Measurements from ENCODE around the gene STRIP1. TPM values are rescaled to one million over a fixed set of nuclear protein-coding genes. Genes with fewer than 3 reads are reported as not detected.

Gene STRIP1
- total and polyA plus RNA-seq, 2 experiments from 2014 or later = 40.2 to 78.3 TPM

GRCh38 chr1:110034040-110034450, 379 bp upstream of the STRIP1 start:
- Histone ChIP-seq H3K27ac (peak overlapping the region; percentile 96), H3K27me3 (no peaks in the 10 kb centered on the region)

GRCh38 chr1:110035236-110035752, 870 bp downstream of the STRIP1 start:
- Histone ChIP-seq H3K4me3 (peak overlapping the region; percentile 98), H3K27ac (peak overlapping the region; percentile 96), H3K9me3 (ENCODE audit: low read depth) (no peaks in the 10 kb centered on the region), H3K4me1 (ENCODE audit: low read depth) (peaks cover 8% of the 10 kb centered on the region), H3K36me3 (peaks cover 20% of the 10 kb centered on the region), H3K27me3 (no peaks in the 10 kb centered on the region)
- DNase-seq (ENCODE audit: low read depth in 1 of 2, low spot score in 1 of 2) = no peak
- TF ChIP-seq, protein P1, sequence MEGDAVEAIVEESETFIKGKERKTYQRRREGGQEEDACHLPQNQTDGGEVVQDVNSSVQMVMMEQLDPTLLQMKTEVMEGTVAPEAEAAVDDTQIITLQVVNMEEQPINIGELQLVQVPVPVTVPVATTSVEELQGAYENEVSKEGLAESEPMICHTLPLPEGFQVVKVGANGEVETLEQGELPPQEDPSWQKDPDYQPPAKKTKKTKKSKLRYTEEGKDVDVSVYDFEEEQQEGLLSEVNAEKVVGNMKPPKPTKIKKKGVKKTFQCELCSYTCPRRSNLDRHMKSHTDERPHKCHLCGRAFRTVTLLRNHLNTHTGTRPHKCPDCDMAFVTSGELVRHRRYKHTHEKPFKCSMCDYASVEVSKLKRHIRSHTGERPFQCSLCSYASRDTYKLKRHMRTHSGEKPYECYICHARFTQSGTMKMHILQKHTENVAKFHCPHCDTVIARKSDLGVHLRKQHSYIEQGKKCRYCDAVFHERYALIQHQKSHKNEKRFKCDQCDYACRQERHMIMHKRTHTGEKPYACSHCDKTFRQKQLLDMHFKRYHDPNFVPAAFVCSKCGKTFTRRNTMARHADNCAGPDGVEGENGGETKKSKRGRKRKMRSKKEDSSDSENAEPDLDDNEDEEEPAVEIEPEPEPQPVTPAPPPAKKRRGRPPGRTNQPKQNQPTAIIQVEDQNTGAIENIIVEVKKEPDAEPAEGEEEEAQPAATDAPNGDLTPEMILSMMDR (IDR thresholded peaks at IDR 0.05; ENCODE audit: low read depth, low read length) = no peak

More at GRCh38 chr1:110034040-110034450, 379 bp upstream of the STRIP1 start:
- H3K36me3 ChIP-seq = peaks cover 9% of the 10 kb centered on the region
- H3K4me3 ChIP-seq = peak overlapping the region; percentile 98
- no peak for DNase-seq (ENCODE audit: low read depth in 1 of 2, low spot score in 1 of 2)
- TF ChIP-seq, protein P1 (IDR thresholded peaks at IDR 0.05; ENCODE audit: low read depth, low read length) = no peak
- peaks cover 8% of the 10 kb centered on the region for H3K4me1 ChIP-seq (ENCODE audit: low read depth)
- no peaks in the 10 kb centered on the region for H3K9me3 ChIP-seq (ENCODE audit: low read depth)

- Histone ChIP-seq H3K4me3 (no peak overlapping the region), H3K4me1 (ENCODE audit: low read depth) (peaks cover 8% of the 10 kb centered on the region), H3K9me3 (ENCODE audit: low read depth) (no peaks in the 10 kb centered on the region), H3K27ac (no peak overlapping the region), H3K36me3 (peaks cover 39% of the 10 kb centered on the region), H3K27me3 (no peaks in the 10 kb centered on the region)
- TF ChIP-seq, protein P1 (IDR thresholded peaks at IDR 0.05; ENCODE audit: low read depth, low read length) = no peak
- no peak for DNase-seq (ENCODE audit: low read depth in 1 of 2, low spot score in 1 of 2)
Measured at GRCh38 chr1:110038271-110038670, 3.8 kb downstream of the STRIP1 start.

DNA sequence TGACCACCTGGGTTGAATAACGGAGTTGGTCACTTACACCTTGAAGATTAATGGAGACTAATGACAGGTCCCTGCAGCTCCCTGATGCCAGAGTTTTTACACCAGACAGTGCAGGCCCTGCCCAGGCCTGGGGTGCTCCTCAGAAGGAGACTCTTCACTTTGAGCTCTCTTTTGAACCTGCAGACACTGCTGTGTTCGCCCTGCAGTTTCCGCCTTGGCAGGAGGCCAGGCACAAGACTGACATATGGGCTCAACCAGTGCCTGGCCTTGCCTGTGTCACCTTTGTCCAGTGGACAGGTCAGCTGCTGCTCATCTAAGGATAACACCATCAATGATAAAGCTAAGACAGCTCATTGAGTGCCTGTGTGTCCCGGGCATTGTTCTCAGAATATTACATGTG, 5.2 kb downstream of the STRIP1 start:
- Histone ChIP-seq H3K27ac (no peak overlapping the region), H3K27me3 (no peaks in the 10 kb centered on the region), H3K36me3 (peaks cover 52% of the 10 kb centered on the region), H3K4me1 (ENCODE audit: low read depth) (peaks cover 8% of the 10 kb centered on the region), H3K4me3 (no peak overlapping the region), H3K9me3 (ENCODE audit: low read depth) (no peaks in the 10 kb centered on the region)
- TF ChIP-seq, protein P1 (IDR thresholded peaks at IDR 0.05; ENCODE audit: low read depth, low read length) = no peak
- DNase-seq (ENCODE audit: low read depth in 1 of 2, low spot score in 1 of 2) = no peak

DNA sequence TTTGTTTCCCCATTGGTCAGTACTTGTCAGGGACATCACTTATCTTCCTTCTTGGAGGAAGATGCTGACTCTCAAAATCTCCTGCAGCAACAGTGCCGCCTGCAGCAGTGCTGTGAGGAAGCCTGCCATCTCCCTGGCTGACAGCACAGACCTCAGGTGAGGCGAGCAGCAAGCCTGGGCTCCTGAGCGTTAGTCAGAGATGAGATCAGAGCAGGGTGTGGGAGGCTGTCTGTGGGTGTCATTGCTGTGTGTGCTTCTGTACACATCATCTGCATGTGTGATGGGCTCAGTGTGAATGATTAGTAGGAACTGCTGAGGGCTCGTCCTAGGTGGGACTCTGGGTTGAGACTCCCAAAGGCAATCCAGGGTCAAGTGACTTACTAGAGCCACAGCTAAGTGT, 6.1 kb downstream of the STRIP1 start:
- TF ChIP-seq, protein P1 (IDR thresholded peaks at IDR 0.05; ENCODE audit: low read depth, low read length) = no peak
- peaks cover 57% of the 10 kb centered on the region for H3K36me3 ChIP-seq
- DNase-seq (ENCODE audit: low read depth in 1 of 2, low spot score in 1 of 2) = no peak

More for the DNA sequence above, 6.1 kb downstream of the STRIP1 start:
- H3K27me3 ChIP-seq = no peaks in the 10 kb centered on the region
- H3K4me1 ChIP-seq (ENCODE audit: low read depth) = peaks cover 6% of the 10 kb centered on the region
- no peaks in the 10 kb centered on the region for H3K9me3 ChIP-seq (ENCODE audit: low read depth)
- no peak overlapping the region for H3K27ac ChIP-seq
- H3K4me3 ChIP-seq = no peak overlapping the region

Measured in cardiac muscle cell (in vitro differentiated cells and primary cell).